Measurements from ENCODE around the gene ASIP. TPM values are rescaled to one million over a fixed set of nuclear protein-coding genes. Genes with fewer than 3 reads are reported as not detected.
A peak's percentile ranks its signal among the peaks of the same experiment; 100 is the strongest.
"Not testable (repeated sequence)": the region's sequence is repeated elsewhere in the genome, so short reads cannot be mapped to it uniquely, and the experiment has no call there.

The ASIP gene
- total RNA-seq, 1 donor = not detected

DNA sequence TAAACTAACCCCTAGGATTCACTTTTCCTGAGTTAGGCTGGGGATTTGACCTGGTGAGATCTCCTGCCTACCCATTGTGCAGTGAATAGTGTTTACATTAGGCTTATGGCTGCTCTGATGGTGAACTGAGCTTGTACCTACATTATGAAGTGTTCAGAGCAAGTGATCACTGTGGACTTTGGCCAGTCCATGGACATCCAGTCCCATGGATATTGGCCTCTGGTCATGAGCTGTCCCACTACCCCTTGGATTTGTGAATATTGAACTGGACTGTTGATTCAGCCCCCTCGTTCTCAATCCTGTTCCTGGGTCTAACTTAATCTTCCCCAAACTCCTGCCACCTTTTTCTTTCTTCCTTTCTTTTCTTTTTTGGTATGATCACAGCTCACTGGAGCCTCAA lies 13.8 kb downstream of the ASIP start:
- H3K4me3 ChIP-seq (ENCODE audit: low read depth, low read length) = no peak overlapping the region
- DNase-seq (ENCODE audit: low read depth) = no peak
- TF ChIP-seq, protein P1, sequence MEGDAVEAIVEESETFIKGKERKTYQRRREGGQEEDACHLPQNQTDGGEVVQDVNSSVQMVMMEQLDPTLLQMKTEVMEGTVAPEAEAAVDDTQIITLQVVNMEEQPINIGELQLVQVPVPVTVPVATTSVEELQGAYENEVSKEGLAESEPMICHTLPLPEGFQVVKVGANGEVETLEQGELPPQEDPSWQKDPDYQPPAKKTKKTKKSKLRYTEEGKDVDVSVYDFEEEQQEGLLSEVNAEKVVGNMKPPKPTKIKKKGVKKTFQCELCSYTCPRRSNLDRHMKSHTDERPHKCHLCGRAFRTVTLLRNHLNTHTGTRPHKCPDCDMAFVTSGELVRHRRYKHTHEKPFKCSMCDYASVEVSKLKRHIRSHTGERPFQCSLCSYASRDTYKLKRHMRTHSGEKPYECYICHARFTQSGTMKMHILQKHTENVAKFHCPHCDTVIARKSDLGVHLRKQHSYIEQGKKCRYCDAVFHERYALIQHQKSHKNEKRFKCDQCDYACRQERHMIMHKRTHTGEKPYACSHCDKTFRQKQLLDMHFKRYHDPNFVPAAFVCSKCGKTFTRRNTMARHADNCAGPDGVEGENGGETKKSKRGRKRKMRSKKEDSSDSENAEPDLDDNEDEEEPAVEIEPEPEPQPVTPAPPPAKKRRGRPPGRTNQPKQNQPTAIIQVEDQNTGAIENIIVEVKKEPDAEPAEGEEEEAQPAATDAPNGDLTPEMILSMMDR (IDR thresholded peaks at IDR 0.05; ENCODE audit: insufficient read depth, low read depth, low read length) = no peak

DNA sequence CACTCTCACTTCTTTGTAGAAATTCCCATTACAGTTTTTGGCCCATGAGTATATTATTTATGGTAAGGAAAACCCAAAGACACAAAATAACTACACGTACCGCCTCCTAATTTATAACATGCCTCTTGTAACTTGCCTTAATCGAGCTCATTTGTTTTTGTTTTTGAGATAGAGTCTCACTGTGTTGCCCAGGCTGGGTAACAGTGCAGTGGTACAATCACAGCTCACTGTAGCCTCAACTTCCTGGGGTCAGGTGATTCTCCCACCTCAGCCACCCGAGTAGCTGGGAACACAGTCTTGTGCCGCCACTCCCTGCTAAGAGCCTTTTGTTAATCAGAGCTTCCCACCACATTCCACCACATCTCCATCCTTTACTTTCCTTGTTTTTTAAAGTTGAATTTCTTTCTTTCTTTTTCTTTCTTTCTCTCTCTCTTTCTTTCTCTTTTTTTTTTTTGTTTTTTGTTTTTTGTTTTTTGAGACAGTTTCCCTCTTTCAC lies 15.5 kb downstream of the ASIP start:
- no peak for DNase-seq (ENCODE audit: low read depth)
- TF ChIP-seq, protein P1 (IDR thresholded peaks at IDR 0.05; ENCODE audit: insufficient read depth, low read depth, low read length) = no peak
- no peak overlapping the region for H3K4me3 ChIP-seq (ENCODE audit: low read depth, low read length)

DNA sequence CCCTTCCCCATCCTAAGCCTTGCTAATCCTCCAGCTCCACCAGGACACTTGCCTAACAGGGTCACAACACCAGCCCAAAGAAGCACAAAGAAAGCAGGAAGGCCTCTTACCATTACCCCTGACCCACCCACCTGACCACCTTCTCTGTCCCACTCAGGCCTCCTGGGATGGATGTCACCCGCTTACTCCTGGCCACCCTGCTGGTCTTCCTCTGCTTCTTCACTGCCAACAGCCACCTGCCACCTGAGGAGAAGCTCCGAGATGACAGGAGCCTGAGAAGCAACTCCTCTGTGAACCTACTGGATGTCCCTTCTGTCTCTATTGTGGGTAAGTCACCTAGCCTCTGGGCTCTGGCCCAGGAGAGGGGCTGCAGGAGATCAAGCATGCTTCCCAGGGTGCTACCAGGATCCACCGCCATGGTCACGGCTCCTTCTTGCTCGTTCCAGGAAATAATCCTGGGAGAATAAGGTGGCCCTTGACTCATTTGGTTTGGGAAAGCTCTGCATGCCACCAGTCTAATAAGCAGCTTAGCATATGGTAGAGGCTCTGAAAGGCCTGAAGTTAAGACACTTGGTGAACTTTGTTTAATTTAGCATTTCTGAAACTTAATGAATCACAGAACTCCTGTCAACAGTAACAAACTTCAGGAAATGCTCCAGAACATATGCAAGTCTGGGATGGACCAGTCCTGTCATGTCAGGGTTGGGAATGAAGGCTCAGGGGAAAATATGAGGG lies 19.2 kb downstream of the ASIP start:
- TF ChIP-seq, protein P1 (IDR thresholded peaks at IDR 0.05; ENCODE audit: insufficient read depth, low read depth, low read length) = no peak
- H3K4me3 ChIP-seq (ENCODE audit: low read depth, low read length) = no peak overlapping the region
- DNase-seq (ENCODE audit: low read depth) = peak; percentile 33

DNA sequence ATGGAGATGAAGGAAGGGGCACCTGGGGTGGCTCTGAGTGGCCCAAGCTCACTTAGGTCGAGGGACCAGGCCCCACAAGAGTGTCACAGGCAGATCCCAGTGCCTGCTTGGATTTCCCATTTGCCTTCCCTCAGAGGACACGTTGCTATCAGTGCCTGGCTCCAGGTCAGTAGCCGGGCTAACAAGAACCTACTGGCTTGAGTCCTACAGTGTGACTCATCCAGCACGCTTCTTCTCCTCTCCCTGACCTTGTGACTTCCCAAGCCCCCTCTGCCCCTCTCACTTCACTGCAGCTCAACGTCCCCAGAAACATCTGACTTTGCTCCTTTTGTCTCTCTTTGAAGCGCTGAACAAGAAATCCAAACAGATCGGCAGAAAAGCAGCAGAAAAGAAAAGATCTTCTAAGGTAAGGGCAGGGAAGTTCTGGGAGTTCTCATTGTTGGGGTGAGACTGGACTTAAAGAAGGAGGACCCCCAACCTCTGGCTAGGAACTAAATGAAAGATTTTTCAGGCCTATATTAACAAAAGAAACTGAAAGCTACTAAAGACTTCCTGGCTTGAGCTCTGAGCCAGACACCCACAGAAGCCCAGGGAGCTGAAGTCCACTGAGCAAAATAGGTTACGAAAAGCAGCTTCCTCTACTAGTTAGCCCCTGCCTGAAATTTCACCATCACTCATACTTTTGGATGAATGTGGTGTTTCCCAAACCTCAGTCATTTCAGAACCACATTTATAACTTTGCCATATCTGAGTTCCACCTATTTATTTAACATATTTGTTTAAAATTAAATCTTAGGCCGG lies 21.5 kb downstream of the ASIP start:
- TF ChIP-seq, protein P1 (IDR thresholded peaks at IDR 0.05; ENCODE audit: insufficient read depth, low read depth, low read length) = no peak
- peak; percentile 73 for DNase-seq (ENCODE audit: low read depth)
- peak overlapping the region; percentile 27 for H3K4me3 ChIP-seq (ENCODE audit: low read depth, low read length)

DNA sequence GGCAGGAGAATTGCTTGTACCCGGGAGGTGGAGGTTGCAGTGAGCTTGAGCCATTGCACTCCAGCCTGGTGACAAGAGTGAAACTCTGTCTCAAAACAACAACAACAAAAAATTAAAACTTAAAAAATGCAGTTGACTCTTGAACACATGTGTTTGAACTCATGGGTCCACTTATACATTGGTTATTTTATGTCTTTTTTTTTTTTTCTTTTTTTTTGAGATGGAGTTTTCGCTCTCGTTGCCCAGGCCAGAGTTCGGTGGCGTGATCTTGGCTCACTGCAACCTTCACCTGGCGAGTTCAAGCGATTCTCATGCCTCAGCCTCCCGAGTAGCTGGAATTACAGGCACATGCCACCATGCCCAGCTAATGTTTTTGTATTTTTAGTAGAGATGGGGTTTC lies 22.2 kb downstream of the ASIP start:
- DNase-seq (ENCODE audit: low read depth); H3K4me3 ChIP-seq (ENCODE audit: low read depth, low read length): not testable (repeated sequence)

DNA sequence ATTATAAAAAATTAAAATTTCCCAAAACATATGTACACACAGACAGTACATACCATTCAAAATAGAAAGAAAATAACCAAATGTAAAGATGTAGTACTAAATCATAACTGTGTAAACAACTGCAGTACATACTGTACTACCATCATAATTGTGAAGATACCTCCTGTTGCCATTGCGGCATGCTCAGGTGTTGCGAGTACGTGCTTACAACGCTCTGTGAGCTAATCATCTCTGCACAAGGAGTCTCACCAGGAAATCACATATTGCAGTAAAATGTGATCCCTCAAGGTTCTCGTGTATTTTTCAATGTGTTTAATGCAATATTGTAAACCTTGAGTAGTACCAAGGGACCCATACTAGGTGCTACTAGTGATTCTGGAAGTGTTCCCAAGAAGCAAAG lies 22.9 kb downstream of the ASIP start:
- DNase-seq (ENCODE audit: low read depth) = no peak
- no peak overlapping the region for H3K4me3 ChIP-seq (ENCODE audit: low read depth, low read length)
- TF ChIP-seq, protein P1 (IDR thresholded peaks at IDR 0.05; ENCODE audit: insufficient read depth, low read depth, low read length) = no peak

DNA sequence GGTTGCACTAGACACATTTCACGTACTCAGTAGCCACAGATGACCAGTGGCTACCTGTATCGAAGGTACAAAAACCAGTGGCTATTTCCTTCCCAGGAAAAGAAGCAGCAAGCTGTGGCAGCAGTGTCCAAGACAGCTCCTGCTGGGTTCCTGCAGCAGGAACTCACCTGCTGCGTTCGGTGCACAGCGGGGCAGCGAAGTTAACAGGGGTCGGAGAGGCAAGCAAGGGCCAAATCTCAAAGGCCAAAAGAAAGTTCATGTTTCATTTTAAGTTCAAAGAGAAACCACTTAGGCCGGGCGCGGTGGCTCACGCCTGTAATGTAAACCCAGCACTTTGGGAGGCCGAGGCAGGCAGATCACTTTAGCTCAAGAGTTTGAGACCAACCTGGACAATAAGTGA lies 26.9 kb downstream of the ASIP start:
- no peak for DNase-seq (ENCODE audit: low read depth)
- H3K4me3 ChIP-seq (ENCODE audit: low read depth, low read length) = no peak overlapping the region
- TF ChIP-seq, protein P1 (IDR thresholded peaks at IDR 0.05; ENCODE audit: insufficient read depth, low read depth, low read length) = no peak
